Cardiac septum (tissue), 1 donor: ENCODE measurements around the gene NIFK. TPM values are rescaled to one million over a fixed set of nuclear protein-coding genes. Genes with fewer than 3 reads are reported as not detected.
A peak's percentile ranks its signal among the peaks of the same experiment; 100 is the strongest.
"Not testable (repeated sequence)": the region's sequence is repeated elsewhere in the genome, so short reads cannot be mapped to it uniquely, and the experiment has no call there.

ENCODE experiments used
- DNase-seq: peaks from one replicate; pipeline ENCODE4 v3.0.0-alpha.2; 2020; ENCODE audit warnings: low spot score
- intact Hi-C: fragments of 100-400 bp; cut with DNase I; formaldehyde crosslinking; loops from one replicate; pipeline ENCODE4 v1.14.0; 2022
- total RNA-seq: library from RNA; stranded (reverse); fragmentation: NEBNext Ultra II Directional; extraction: Animal tissue kit (Norgen Biotek cat#: 25700); gene quantifications from one replicate; pipeline ENCODE4 v1.2.1, GENCODE V29; 2021
- donor health status: DM: no; HTN: no; CAD: no.

NIFK gene
- total RNA-seq, 1 donor from 2014 or later, result 28.8 TPM

DNA sequence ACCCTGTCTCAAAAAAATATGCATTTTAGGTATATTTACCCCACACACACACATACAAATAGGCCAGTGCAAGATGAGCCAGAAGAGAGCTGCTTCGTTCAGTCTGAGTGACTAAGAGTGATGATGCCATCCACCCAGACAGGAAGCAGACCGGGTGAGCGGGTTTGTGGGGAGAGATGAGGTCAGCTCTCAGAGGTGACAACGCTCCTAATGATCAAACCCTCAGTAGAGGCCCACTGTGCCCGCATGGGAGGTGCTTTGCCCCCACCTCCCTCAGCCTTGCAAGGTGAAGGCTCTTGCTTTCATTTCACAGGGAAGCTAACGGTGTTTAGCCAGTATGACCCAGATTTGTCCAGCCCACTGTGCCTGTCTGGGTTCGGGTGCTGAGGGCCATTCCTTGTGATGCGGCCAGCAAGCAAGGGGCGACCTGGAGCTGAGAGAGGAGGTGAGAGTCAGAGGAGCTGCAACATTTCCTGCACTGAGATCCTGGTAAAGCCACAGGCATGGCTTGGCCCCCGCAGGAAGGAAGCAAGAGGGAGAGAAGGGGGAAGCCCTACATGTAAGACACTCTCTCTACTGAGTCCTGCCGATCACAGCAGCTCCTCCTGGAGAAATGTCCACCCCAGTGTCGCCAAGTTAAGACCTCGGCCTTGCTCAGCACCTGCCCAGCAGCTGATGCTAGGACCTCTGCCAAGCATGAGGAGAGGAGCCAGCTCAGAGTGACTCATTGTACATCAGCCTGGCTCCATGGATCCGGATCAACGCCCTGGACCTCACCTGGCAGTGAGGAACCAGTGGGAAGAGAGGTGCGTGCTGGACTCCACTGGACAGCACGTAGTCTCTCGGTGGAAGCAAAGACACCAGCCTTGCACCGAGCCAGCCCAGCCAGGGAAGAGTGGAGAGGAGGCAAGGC lies 37.0 kb downstream of the NIFK start:
- peak; percentile 83 for DNase-seq
- intact Hi-C loops, result no loop called here

- intact Hi-C loops, result no loop called here
These were observed 38.3 kb downstream of the NIFK start for GRCh38 chr2:121698318-121698930.

DNA sequence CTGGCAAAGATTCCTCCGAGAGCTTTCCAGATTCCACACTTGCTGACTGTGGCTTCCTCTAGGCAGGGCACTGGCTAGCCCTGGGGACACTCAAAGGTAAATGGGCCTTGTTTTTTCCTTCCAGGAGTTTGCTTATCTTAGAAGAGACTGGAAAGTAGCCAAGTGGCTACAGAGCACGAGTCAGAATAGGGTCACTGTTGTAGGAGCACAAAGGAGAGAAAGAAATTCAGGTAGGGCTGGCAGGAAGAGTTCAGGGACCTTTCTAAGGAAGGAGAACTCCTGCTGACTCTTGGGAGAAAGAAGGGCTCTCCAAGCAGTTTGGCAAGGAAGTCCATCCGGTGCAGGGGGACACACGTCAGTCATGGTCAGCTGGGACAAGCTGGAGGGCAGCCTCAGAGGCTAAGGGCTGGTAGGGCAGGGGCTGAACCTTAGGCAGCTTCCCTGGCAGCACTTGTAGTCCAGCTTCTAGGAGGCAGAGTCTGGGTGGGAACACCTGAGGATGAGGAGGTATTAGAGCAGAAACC lies 39.5 kb downstream of the NIFK start:
- DNase-seq, result no peak
- intact Hi-C loops, result no loop called here

More at GRCh38 chr2:121698318-121698930, 38.3 kb downstream of the NIFK start:
- DNase-seq, result no peak

DNA sequence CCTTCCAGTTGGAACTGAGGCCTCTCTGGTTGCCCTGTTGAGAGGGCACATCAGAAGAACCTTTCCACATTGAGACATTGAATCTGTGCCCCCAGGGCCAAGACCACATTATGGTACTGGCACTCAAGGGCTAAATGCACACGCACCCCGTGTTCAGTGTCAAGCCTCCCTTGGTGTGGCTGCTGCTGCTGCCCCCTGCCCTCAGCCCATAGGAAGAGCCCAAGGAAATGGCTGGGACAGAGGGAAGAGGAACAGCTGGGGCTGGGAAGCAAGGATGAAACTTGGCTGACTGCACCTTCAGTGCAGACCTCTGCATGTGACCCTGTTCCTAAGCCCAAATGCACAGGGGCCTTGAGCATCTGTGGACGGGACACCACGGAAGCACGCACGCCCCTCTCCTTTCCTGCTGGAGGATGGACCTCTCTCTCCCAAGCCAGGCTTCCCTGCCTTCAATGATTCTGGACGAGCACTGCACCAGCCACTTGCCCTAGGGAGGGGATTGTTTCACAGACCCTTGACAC lies 40.2 kb downstream of the NIFK start:
- intact Hi-C loops, result no loop called here
- no peak for DNase-seq

DNA sequence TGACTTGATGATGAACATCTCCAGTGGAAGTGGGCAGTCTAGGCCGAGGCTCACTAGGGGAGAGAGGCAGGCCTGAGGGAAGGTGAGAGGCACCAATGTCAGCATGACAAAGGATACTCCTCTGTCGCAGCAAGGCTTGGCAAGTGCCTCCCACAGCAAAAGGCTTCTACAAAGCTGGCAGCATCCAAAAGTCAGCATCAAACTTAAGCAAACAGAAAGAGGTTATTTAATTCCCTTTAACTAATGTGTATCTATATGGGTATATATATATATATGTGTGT lies 41.6 kb downstream of the NIFK start:
- DNase-seq, result no peak
- intact Hi-C loops, result no loop called here

- intact Hi-C loops, result no loop called here
- DNase-seq, result no peak
These were observed 42.1 kb downstream of the NIFK start for GRCh38 chr2:121694398-121695170.

GRCh38 chr2:121690572-121690971 lies 46.1 kb downstream of the NIFK start:
- DNase-seq, intact Hi-C loops: not testable (repeated sequence)

- no peak for DNase-seq
- intact Hi-C loops, result no loop called here
These were observed 46.6 kb downstream of the NIFK start for GRCh38 chr2:121690095-121690494.

DNA sequence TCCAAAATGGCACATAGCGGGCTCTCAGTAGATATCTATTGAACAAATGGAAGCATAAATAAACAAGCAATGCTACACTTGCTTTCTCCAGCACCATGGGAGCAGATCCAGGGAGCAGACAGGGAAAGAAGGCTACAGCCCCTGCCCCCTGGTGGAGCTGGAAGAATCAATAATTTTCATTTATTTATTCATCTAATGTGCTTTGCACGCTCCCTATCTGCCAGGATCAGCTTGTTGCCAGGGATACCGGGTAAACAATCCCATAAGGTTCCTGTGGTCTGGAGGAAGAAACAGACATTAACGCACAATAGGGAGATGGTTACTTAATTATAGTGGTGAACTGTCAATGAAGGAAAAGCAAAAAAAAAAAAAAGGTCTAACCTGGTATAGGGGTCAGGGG lies 47.3 kb downstream of the NIFK start:
- DNase-seq, result no peak
- intact Hi-C loops, result no loop called here

GRCh38 chr2:121688820-121689219 lies 47.9 kb downstream of the NIFK start:
- DNase-seq, result no peak
- intact Hi-C loops, result no loop called here

GRCh38 chr2:121686902-121687301 lies 49.8 kb downstream of the NIFK start:
- intact Hi-C loops, result no loop called here
- DNase-seq, result no peak

- intact Hi-C loops, result no loop called here
- no peak for DNase-seq
These were observed 50.5 kb downstream of the NIFK start for GRCh38 chr2:121686218-121686617.

DNA sequence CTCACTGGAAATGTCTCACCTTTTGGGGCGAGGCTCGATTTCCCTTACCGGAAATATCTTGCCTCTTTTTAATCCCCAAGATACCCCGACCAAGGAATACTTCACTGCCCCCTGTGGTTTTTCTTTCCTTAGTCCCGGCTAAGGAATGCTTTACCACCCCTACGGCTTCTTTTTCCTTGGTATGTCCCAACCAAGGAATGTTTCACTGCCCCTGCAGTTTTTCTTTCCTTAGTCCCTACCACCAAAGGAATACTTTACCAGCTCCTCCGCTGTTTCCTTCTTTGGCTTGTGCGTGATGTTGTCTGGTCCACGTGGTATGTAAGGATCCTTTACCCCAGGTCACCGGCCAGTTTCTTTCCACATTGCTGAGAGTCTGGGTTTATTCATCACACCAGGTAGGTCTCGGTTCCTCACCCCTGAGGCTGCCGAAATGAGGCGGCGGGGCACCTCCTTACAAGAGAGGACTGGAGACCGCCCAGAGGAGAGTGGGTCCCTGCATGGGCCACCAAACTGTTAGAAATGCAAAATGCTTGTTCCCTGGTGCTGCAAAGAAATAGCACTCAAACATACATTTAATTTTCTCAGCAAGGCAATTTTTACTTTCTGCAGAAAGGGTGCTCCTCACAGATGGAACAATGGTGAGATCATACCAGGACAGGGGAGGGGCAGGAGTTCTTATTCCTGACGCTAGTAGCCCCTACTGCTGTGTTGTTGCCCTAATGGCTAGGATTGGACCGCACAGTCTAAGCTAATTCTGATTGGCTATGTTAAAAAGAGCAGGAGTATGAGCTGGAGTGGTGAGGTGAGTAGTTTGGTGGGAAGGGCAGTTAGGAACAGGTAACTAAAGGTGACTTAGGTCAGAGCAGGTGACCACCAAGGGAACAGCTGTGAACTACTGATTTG lies 54.0 kb downstream of the NIFK start:
- intact Hi-C loops, result no loop called here
- no peak for DNase-seq

- no peak for DNase-seq
- intact Hi-C loops, result no loop called here
These were observed 58.8 kb downstream of the NIFK start for GRCh38 chr2:121677855-121678254.

Other genes with a start within 250 kb of the NIFK start
- gene RNU4ATAC, start 206.0 kb downstream of the NIFK start, total RNA-seq, result not detected
- 66.1 TPM for gene CLASP1, start 87.4 kb downstream of the NIFK start, total RNA-seq
- gene TSN, start 18.8 kb upstream of the NIFK start, total RNA-seq, result 43.9 TPM